GM12878 (cell line): ENCODE results near the gene AIF1. TPM values are rescaled to one million over a fixed set of nuclear protein-coding genes. Genes with fewer than 3 reads are reported as not detected.

Experiments used
- ATAC-seq: fragments of 200-7000 bp; cut with Tn5 transposase; 3 replicates; pipeline ENCODE4 v1.9.1; 2020; ENCODE audit warnings: mild to moderate bottlenecking, moderate library complexity
- BruUV-seq: library from RNA; stranded (reverse); fragments of 400-500 nt; replicated peaks from 2 replicates; lab custom pipeline; 2021; lab: Mats Ljungman, UMichigan
- CTCF ChIA-PET: fragments of 300-600 bp; sonication (Branson Sonifier 250); formaldehyde crosslinking; extraction: SDS; loops from one replicate; lab custom pipeline; 2021; ENCODE audit warnings: inconsistent platforms; lab: Yijun Ruan, JAX
- POLR2A ChIA-PET: fragments of 350-600 bp; formaldehyde crosslinking; extraction: SDS; loops from one replicate; lab custom pipeline; 2021; ENCODE audit warnings: inconsistent platforms; lab: Charles Lee
- RAD21 ChIA-PET: fragments of 300-600 bp; sonication (Branson Sonifier 250); formaldehyde crosslinking; loops from one replicate; lab custom pipeline; 2023; ENCODE audit warnings: antibody characterized with exemption; ENCODE audit not compliant: unreplicated experiment; lab: Charles Lee
- SMC1A ChIA-PET: fragments of 300-600 bp; sonication (Branson Sonifier 250); formaldehyde crosslinking; loops from one replicate; lab custom pipeline; 2023; ENCODE audit not compliant: unreplicated experiment, uncharacterized antibody; lab: Charles Lee
- DNase-seq: peaks from one replicate; pipeline ENCODE4 v3.0.0-alpha.2; 2011; ENCODE audit warnings: low read depth, low spot score
- FAIRE-seq: peaks from 3 replicates; lab custom pipeline; 2011; peaks lifted over from hg19 to GRCh38; lab: Jason Lieb, UNC
- H2AFZ ChIP-seq: 2 replicates; pipeline ENCODE4 v1.6.0; 2011; ENCODE audit warnings: low read depth, low read length, control low read depth; ENCODE audit not compliant: control insufficient read depth
- H3K27ac ChIP-seq: 2 replicates; pipeline ENCODE4 v1.5.1; 2011; ENCODE audit warnings: control low read depth; ENCODE audit not compliant: control insufficient read depth, insufficient read depth
- H3K27me3 ChIP-seq, 2 experiments: replicated peaks in 1 of 2; 2 replicates each; pipeline versions ENCODE4 v1.6.0 to v1.6.1; 2011; ENCODE audit warnings: low read length in 1 of 2; ENCODE audit not compliant: control insufficient read depth in 2 of 2, insufficient read depth in 2 of 2
- H3K36me3 ChIP-seq, 2 experiments: 2 replicates each; pipeline ENCODE4 v1.5.1; 2011; ENCODE audit warnings: low read length in 1 of 2; ENCODE audit not compliant: control insufficient read depth in 2 of 2, insufficient read depth in 2 of 2
- H3K4me1 ChIP-seq: 2 replicates; pipeline ENCODE4 v1.6.1; 2011; ENCODE audit warnings: mild to moderate bottlenecking, low read length, moderate library complexity, mixed read lengths; ENCODE audit not compliant: control insufficient read depth, insufficient read depth
- H3K4me2 ChIP-seq: 2 replicates; pipeline ENCODE4 v1.6.0; 2011; ENCODE audit warnings: control low read depth; ENCODE audit not compliant: control insufficient read depth, insufficient read depth
- H3K4me3 ChIP-seq: fragments of 200-600 bp; sonication (generic); 2 replicates; pipeline ENCODE4 v1.5.1; 2016
- H3K79me2 ChIP-seq: 2 replicates; pipeline ENCODE4 v1.6.0; 2011; ENCODE audit warnings: low read length; ENCODE audit not compliant: control insufficient read depth, insufficient read depth
- H3K9ac ChIP-seq: 2 replicates; pipeline ENCODE4 v1.8.0; 2011; ENCODE audit warnings: low read length, control low read depth, mixed read lengths; ENCODE audit not compliant: control insufficient read depth, insufficient read depth
- H3K9me3 ChIP-seq: replicated peaks from 3 replicates; pipeline ENCODE4 v1.5.1; 2011; ENCODE audit warnings: mild to moderate bottlenecking, low read length; ENCODE audit not compliant: control insufficient read depth, insufficient read depth
- H4K20me1 ChIP-seq: 2 replicates; pipeline ENCODE4 v1.6.0; 2011; ENCODE audit not compliant: control insufficient read depth, insufficient read depth
- GABPA ChIP-seq: IDR thresholded peaks from 2 replicates; pipeline ENCODE4 v1.6.1; 2014; ENCODE audit warnings: antibody characterized with exemption, low read depth, mild to moderate bottlenecking, inconsistent platforms
- WGBS: methylation state at CpG from one replicate; pipeline ENCODE4 v1.1.6; 2016; ENCODE audit warnings: low lambda C conversion rate; ENCODE audit not compliant: insufficient replicate concordance, insufficient coverage; ENCODE audit errors: missing lambda C conversion rate; 5-methylcytosine and 5-hydroxymethylcytosine counted together
- in situ Hi-C: fragments of 300-500 bp; cut with MboI; formaldehyde crosslinking; loops from 9 replicates; pipeline ENCODE4 v1.14.3; 2018; ENCODE audit warnings: mixed read lengths
- intact Hi-C: fragments of 100-400 bp; cut with micrococcal nuclease; formaldehyde crosslinking; loops from one replicate; pipeline ENCODE4 v1.14.2; 2022; ENCODE audit not compliant: unreplicated experiment
- polyA plus RNA-seq, 11 experiments: library from polyadenylated mRNA; depleted of rRNA in 4 of 11; unstranded in 6 of 11; stranded (reverse) in 5 of 11; fragments of >200 nt; fragmentation: Nextera tagmentation in 4 of 11; fragmentation: Illumina TruSeq in 1 of 11; extraction: Ambion mirVana in 4 of 11; extraction: Trizol in 1 of 11; gene quantifications; 1 replicate in 1 of 11; 2 replicates in 10 of 11; pipeline versions ENCODE4 v1.2.1 to v1.2.3, GENCODE V29; 2011 to 2016; ENCODE audit warnings: inconsistent platforms in 2 of 11, missing spikeins in 2 of 11, low read depth in 1 of 11
- total RNA-seq, 4 experiments: library from RNA; depleted of rRNA in 3 of 4; stranded (reverse); fragments of >200 nt in 3 of 4; fragmentation: Illumina TruSeq in 1 of 4; extraction: Trizol in 1 of 4; gene quantifications; 2 replicates each; pipeline versions ENCODE4 v1.2.1 to v1.2.3, GENCODE V29; 2013 to 2021
- TF ChIP-seq, protein P1 (sequence below): fragments of 450-650 bp; IDR thresholded peaks from 2 replicates; pipeline ENCODE4 v1.6.1; 2017; ENCODE audit warnings: low read depth, mild to moderate bottlenecking, moderate library complexity

The AIF1 gene
- total and polyA plus RNA-seq, 10 of the 15 experiments (the other 5 are each of a cell fraction or from before 2014, with no cell fraction given), result 1.9 to 256 (median 134) TPM

DNA sequence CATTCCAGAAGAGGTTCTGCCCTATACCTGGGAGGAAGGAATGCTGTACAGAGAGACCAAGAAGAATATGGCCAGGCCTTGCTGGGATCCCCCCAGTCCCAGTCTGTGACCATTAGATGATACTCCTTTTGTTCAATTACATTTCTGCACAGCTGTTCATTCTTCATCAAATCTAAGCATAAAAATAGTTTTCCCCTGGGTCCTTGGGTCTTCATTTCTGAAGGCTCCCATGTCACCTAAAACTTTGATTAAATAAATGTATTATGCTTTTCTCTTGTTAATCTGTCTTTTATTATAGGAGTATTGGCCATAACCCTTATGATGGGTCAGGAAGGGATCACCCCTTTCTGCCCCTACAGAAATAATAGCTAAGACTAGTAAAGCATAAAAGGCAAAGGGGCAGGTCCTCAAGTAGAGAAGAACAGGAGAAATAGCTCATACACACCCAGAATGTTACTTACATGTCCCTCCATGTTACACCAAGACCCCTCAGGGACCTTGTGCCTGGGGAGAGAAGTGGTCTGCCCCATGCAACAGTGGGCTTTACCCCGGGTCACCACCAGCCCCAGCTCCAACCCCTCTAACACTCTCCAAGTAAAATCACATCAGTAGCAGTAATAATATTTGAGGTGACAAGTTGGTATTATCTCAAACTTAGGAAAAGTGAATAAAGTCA is 45.0 kb upstream of the AIF1 start:
- DNase-seq, result no peak
- H3K4me1 ChIP-seq, result peaks cover 70% of the 10 kb centered on the region
- ChIA-PET POLR2A (interaction anchor here (0.9 to 15.1 kb wide), 11 partner anchors 7 to 95 kb away, joined by 3 to 222 read pairs (median 7); partner anchors contain the start of genes ATP6V1G2, GPANK1, LST1 and LTB), CTCF (interaction anchor here (0.7 to 34.8 kb wide), 6 partner anchors 9 to 18 kb away, joined by 4 to 2098 read pairs (median 26); partner anchors contain the start of genes LST1, LTB, NCR3 and TNF), RAD21 (interaction anchor here (1.2 to 5.5 kb wide), 9 partner anchors 11 to 29 kb away, joined by 5 to 62 read pairs (median 13); partner anchors contain the start of genes LTB and NCR3), SMC1A (interaction anchor here (0.7 to 45.5 kb wide), 3 partner anchors 14 to 46 kb away, joined by 3 to 1989 read pairs (median 1989); partner anchors contain the start of genes ATP6V1G2, DDX39B, LST1 and LTA)
- intact Hi-C loops (no loop called here), in situ Hi-C loops (loop anchor here (25.0 kb wide), 2 partner anchors 1042 to 1392 kb away; partner anchors contain the start of genes BRD2 and HLA-DMA)
- peaks cover 36% of the 10 kb centered on the region for H3K79me2 ChIP-seq
- no peak overlapping the region for H2AFZ ChIP-seq
- FAIRE-seq, result no peak
- H3K36me3 ChIP-seq, result no peaks in the 10 kb centered on the region
- H3K9me3 ChIP-seq, result no peaks in the 10 kb centered on the region
- H3K4me2 ChIP-seq, result peak overlapping the region; percentile 24; the same call in 1 of the 2 replicates
- no peaks in the 10 kb centered on the region for H3K27me3 ChIP-seq
- no peaks in the 10 kb centered on the region for H4K20me1 ChIP-seq
- H3K4me3 ChIP-seq, result peak overlapping the region; percentile 29; the same call in 1 of the 2 replicates
- no peak overlapping the region for H3K9ac ChIP-seq
- TF ChIP-seq, protein P1, sequence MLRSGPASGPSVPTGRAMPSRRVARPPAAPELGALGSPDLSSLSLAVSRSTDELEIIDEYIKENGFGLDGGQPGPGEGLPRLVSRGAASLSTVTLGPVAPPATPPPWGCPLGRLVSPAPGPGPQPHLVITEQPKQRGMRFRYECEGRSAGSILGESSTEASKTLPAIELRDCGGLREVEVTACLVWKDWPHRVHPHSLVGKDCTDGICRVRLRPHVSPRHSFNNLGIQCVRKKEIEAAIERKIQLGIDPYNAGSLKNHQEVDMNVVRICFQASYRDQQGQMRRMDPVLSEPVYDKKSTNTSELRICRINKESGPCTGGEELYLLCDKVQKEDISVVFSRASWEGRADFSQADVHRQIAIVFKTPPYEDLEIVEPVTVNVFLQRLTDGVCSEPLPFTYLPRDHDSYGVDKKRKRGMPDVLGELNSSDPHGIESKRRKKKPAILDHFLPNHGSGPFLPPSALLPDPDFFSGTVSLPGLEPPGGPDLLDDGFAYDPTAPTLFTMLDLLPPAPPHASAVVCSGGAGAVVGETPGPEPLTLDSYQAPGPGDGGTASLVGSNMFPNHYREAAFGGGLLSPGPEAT, result no peak
- no peak for TF ChIP-seq GABPA
- peak overlapping the region; percentile 4; the same call in 1 of the 2 replicates for H3K27ac ChIP-seq
- BruUV-seq, result no TSS peak
- ATAC-seq, result no peak
- WGBS, result 50% methylated on average over 1 of the region's 1 CpG
